ENCODE results near the gene RHCE. TPM values are rescaled to one million over a fixed set of nuclear protein-coding genes. Genes with fewer than 3 reads are reported as not detected.
"Not testable (repeated sequence)": the region's sequence is repeated elsewhere in the genome, so short reads cannot be mapped to it uniquely, and the experiment has no call there.

RHCE gene
- not detected for total RNA-seq
- under 1 TPM; 0.16 to 0.45 (median 0.31) TPM for polyA plus RNA-seq

DNA sequence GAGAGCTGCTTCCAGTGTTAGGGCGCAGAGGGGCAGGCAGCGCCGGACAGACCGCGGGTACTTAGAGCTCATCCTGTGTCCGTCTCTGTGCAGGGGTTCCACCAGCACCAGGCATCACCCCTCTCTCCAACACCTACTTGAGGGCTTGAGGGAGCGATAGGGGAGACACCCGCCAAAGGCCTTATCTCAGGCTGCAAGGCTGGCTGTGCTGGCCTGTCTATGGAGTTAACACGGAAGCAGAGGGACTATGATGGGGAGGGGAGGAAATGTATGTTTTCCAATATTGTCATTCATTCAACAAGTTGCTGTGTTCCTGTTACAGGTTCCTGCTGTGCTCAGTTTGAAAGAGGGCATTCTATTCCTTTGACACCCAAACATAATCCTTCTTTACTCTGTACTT, at the start of gene RHCE:
Gene RHCE (minus strand): TSS at position 111 of the 400 bp plus-strand sequence. CDS start 39 bp downstream, at position 72.
- not testable (repeated sequence) for H3K4me1 ChIP-seq (ENCODE audit: control insufficient read depth, insufficient read depth, low read length, poor library complexity, severe bottlenecking); H3K4me3 Mint-ChIP-seq; H3K4me3 ChIP-seq (ENCODE audit: low read depth, low read length); H3K4me1 Mint-ChIP-seq; H3K9me3 ChIP-seq (ENCODE audit: control insufficient read depth in 2 of 2, low read length in 2 of 2); H3K9me3 Mint-ChIP-seq; H3K27me3 Mint-ChIP-seq; H3K36me3 Mint-ChIP-seq; ATAC-seq (ENCODE audit: low read depth in 2 of 2); H3K36me3 ChIP-seq (ENCODE audit: control insufficient read depth, insufficient read depth, low read length); DNase-seq; H3K27ac ChIP-seq (ENCODE audit: insufficient read depth, low read length, poor library complexity, severe bottlenecking); H3K27ac Mint-ChIP-seq; H3K27me3 ChIP-seq (ENCODE audit: control insufficient read depth, insufficient read depth, low read length)

DNA sequence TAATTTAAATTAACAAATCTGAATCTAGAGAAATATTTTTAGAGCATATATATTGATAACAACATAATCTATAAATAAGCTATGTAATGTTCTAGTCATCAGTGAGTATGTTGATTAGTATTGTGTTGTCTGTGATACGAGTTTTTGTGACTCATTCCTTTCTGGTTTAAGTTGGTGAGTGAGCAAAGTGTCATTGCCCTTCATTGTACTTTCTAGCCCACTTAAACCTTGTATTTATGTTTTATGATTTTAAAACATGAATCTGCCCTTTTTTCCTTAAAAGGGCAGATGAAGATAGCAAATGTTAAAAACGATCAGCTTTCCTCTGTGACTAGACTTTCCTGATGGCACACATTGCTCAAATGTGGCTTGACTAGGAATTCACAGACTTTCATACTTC, 48.6 kb upstream of the RHCE start:
- peaks cover 31 to 49% (median 37%) of the 10 kb centered on the region in 4 donors for H3K4me1 Mint-ChIP-seq
- no peak for ATAC-seq (ENCODE audit: low read depth in 2 of 2)
- no peak overlapping the region for H3K27ac ChIP-seq (ENCODE audit: insufficient read depth, low read length, poor library complexity, severe bottlenecking)

DNA sequence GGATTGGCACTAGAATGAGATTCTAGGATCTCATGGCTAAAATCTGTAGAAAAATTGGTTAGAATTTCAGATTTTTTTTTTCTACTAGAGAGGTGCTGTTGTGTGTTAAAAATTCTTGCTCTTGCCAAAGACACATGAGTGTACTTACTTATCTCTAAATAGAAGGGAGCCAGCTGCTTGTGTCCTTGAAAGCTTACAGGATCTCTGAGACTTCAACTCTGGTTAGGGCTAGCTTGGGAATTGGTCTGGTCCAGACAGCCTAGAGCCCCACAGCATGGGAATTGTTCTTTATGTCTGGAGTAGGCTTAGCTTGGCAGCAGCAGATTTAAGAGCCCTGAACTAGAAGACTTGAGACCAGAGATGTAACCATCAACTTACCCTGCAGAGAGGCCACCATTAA, 47.4 kb upstream of the RHCE start:
- Histone ChIP-seq H3K4me1 (ENCODE audit: control insufficient read depth, insufficient read depth, low read length, poor library complexity, severe bottlenecking) (peaks cover under 1% of the 10 kb centered on the region), H3K36me3 (ENCODE audit: control insufficient read depth, insufficient read depth, low read length) (peaks cover 6% of the 10 kb centered on the region), H3K27ac (ENCODE audit: insufficient read depth, low read length, poor library complexity, severe bottlenecking) (no peak overlapping the region), H3K9me3 (ENCODE audit: control insufficient read depth in 2 of 2, low read length in 2 of 2) (no peaks in the 10 kb centered on the region), H3K27me3 (ENCODE audit: control insufficient read depth, insufficient read depth, low read length) (no peaks in the 10 kb centered on the region), H3K4me3 (ENCODE audit: low read depth, low read length) (no peak overlapping the region)
- Mint-ChIP-seq H3K4me1 (peaks cover 24 to 37% (median 28%) of the 10 kb centered on the region in 4 donors), H3K27ac (peak overlapping the region in 2 of 3 donors; percentile 38 to 74), H3K9me3 (no peaks in the 10 kb centered on the region), H3K36me3 (peaks cover 20% of the 10 kb centered on the region), H3K4me3 (no peak overlapping the region), H3K27me3 (no peaks in the 10 kb centered on the region)
- no peak for ATAC-seq (ENCODE audit: low read depth in 2 of 2)
- DNase-seq, result no peak

More for the DNA sequence above, 48.6 kb upstream of the RHCE start:
- Mint-ChIP-seq H3K4me3 (no peak overlapping the region), H3K27me3 (no peaks in the 10 kb centered on the region), H3K27ac (no peak overlapping the region), H3K36me3 (peaks cover 20% of the 10 kb centered on the region), H3K9me3 (no peaks in the 10 kb centered on the region)
- peak in 1 of 3 donors; percentile 9 for DNase-seq
- Histone ChIP-seq H3K36me3 (ENCODE audit: control insufficient read depth, insufficient read depth, low read length) (peaks cover 6% of the 10 kb centered on the region), H3K27me3 (ENCODE audit: control insufficient read depth, insufficient read depth, low read length) (no peaks in the 10 kb centered on the region), H3K4me1 (ENCODE audit: control insufficient read depth, insufficient read depth, low read length, poor library complexity, severe bottlenecking) (peaks cover 11% of the 10 kb centered on the region), H3K9me3 (ENCODE audit: control insufficient read depth in 2 of 2, low read length in 2 of 2) (no peaks in the 10 kb centered on the region), H3K4me3 (ENCODE audit: low read depth, low read length) (no peak overlapping the region)

DNA sequence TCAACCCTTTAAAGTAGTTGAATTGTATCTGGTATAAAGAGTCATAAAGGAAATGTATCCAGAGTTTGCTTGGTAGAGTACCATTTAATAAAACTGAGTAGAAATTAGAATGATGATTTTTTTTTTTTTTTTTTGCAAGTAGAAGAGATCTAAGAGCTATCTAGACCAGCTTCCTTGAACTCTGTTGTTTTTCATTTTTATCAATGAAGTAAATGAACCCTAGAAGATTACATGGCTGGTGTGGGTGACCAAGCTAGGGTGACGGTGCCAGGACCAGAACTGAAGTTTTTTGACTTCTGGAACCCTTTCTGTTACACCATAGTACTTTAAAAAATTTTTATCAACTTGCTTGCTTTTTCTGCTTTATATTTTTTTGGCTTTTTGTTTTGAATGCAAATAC, 47.0 kb upstream of the RHCE start:
- peaks cover 20% of the 10 kb centered on the region for H3K36me3 Mint-ChIP-seq
- H3K4me3 Mint-ChIP-seq, result no peak overlapping the region
- Histone ChIP-seq H3K27me3 (ENCODE audit: control insufficient read depth, insufficient read depth, low read length) (no peaks in the 10 kb centered on the region), H3K4me3 (ENCODE audit: low read depth, low read length) (no peak overlapping the region), H3K9me3 (ENCODE audit: control insufficient read depth in 2 of 2, low read length in 2 of 2) (no peaks in the 10 kb centered on the region), H3K27ac (ENCODE audit: insufficient read depth, low read length, poor library complexity, severe bottlenecking) (no peak overlapping the region), H3K36me3 (ENCODE audit: control insufficient read depth, insufficient read depth, low read length) (peaks cover 8% of the 10 kb centered on the region), H3K4me1 (ENCODE audit: control insufficient read depth, insufficient read depth, low read length, poor library complexity, severe bottlenecking) (no peaks in the 10 kb centered on the region)
- H3K4me1 Mint-ChIP-seq, result peaks cover 26 to 33% (median 27%) of the 10 kb centered on the region in 4 donors
- H3K27ac Mint-ChIP-seq, result peak overlapping the region in 2 of 3 donors; percentile 38 to 74
- DNase-seq (no peak), ATAC-seq (ENCODE audit: low read depth in 2 of 2) (no peak)
- H3K9me3 Mint-ChIP-seq, result no peaks in the 10 kb centered on the region
- H3K27me3 Mint-ChIP-seq, result no peaks in the 10 kb centered on the region

DNA sequence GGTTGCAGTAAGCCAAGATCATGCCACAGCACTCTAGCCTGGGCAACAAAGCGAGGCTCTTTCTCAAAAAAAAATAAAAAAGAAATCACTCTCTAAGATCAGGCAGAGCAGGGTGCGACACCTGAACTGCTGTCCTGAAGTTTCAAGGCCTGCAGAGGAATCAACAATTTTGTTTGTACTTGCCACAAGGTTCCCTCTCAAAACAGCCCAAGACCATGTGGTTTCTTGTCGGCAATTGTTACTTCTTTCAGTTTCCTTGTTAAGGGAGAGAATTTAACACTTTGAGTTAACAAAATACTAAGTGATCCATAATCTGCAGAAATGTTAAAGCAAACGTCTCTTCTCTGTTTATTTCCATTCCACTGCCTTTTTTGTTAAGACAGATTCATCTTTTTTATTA, 46.6 kb upstream of the RHCE start:
- Mint-ChIP-seq H3K27me3 (no peaks in the 10 kb centered on the region), H3K4me1 (peaks cover 23 to 29% (median 25%) of the 10 kb centered on the region in 4 donors), H3K9me3 (no peaks in the 10 kb centered on the region), H3K27ac (peak overlapping the region in 1 of 3 donors; percentile 74), H3K4me3 (no peak overlapping the region), H3K36me3 (peaks cover 24% of the 10 kb centered on the region)
- H3K27ac ChIP-seq (ENCODE audit: insufficient read depth, low read length, poor library complexity, severe bottlenecking), result no peak overlapping the region
- peak in 1 of 3 donors; percentile 41 for DNase-seq
- H3K27me3 ChIP-seq (ENCODE audit: control insufficient read depth, insufficient read depth, low read length), result no peaks in the 10 kb centered on the region
- peaks cover 11% of the 10 kb centered on the region for H3K36me3 ChIP-seq (ENCODE audit: control insufficient read depth, insufficient read depth, low read length)
- ATAC-seq (ENCODE audit: low read depth in 2 of 2), result no peak
- H3K4me1 ChIP-seq (ENCODE audit: control insufficient read depth, insufficient read depth, low read length, poor library complexity, severe bottlenecking), result no peaks in the 10 kb centered on the region
- H3K4me3 ChIP-seq (ENCODE audit: low read depth, low read length), result no peak overlapping the region
- H3K9me3 ChIP-seq (ENCODE audit: control insufficient read depth in 2 of 2, low read length in 2 of 2), result no peaks in the 10 kb centered on the region

DNA sequence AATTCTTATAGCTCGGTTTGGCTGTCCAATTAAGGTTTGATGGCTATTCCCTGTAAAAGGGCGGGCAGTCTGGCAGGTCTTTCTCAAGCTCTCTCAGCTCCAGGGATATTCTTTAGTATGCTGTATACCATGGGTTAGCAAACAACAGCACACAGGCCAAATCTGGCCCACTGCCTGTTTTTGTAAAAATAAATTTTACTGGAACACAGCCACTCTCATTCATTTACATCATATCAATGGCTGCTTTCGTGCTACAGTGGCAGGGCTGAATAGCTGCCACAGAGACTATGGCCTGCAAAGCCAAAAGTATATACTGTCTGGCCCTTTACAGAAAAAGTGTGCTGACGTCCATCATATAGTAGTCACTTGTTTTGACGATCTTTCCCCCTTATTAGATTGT, 42.1 kb upstream of the RHCE start:
- H3K4me3 Mint-ChIP-seq, result no peak overlapping the region
- ATAC-seq (ENCODE audit: low read depth in 2 of 2) (no peak), DNase-seq (no peak)
- no peak overlapping the region for H3K4me3 ChIP-seq (ENCODE audit: low read depth, low read length)
- no peaks in the 10 kb centered on the region for H3K9me3 Mint-ChIP-seq
- peaks cover 16 to 26% (median 20%) of the 10 kb centered on the region in 4 donors for H3K4me1 Mint-ChIP-seq
- H3K27ac ChIP-seq (ENCODE audit: insufficient read depth, low read length, poor library complexity, severe bottlenecking), result no peak overlapping the region
- no peaks in the 10 kb centered on the region for H3K27me3 Mint-ChIP-seq
- no peaks in the 10 kb centered on the region for H3K9me3 ChIP-seq (ENCODE audit: control insufficient read depth in 2 of 2, low read length in 2 of 2)
- peak overlapping the region in 2 of 3 donors; percentile 5 to 39 for H3K27ac Mint-ChIP-seq
- H3K36me3 Mint-ChIP-seq, result peaks cover 38% of the 10 kb centered on the region
- no peaks in the 10 kb centered on the region for H3K27me3 ChIP-seq (ENCODE audit: control insufficient read depth, insufficient read depth, low read length)
- no peaks in the 10 kb centered on the region for H3K4me1 ChIP-seq (ENCODE audit: control insufficient read depth, insufficient read depth, low read length, poor library complexity, severe bottlenecking)
- H3K36me3 ChIP-seq (ENCODE audit: control insufficient read depth, insufficient read depth, low read length), result peaks cover 39% of the 10 kb centered on the region

DNA sequence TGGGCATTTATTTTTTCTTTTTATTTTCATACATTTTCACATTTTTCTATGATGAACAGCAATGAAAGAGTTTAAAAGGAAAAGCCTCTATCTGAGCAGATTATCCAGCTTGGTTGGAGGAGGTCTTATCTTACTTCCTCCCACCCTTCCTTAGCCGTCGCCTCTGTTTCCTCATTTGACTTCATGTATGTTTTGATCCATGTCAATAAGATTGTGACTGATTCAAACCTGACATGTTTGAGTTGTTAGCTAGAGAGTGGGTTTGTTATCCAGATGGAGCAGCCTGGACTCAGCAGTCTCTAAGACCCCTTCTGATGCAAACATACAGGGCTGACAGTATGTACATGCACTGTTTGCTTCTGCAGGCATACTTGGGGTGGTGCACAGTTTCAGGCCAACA, 41.2 kb upstream of the RHCE start:
- H3K4me3 Mint-ChIP-seq, result no peak overlapping the region
- peaks cover 42% of the 10 kb centered on the region for H3K36me3 Mint-ChIP-seq
- no peaks in the 10 kb centered on the region for H3K9me3 Mint-ChIP-seq
- Histone ChIP-seq H3K4me3 (ENCODE audit: low read depth, low read length) (no peak overlapping the region), H3K4me1 (ENCODE audit: control insufficient read depth, insufficient read depth, low read length, poor library complexity, severe bottlenecking) (no peaks in the 10 kb centered on the region), H3K9me3 (ENCODE audit: control insufficient read depth in 2 of 2, low read length in 2 of 2) (no peaks in the 10 kb centered on the region), H3K27ac (ENCODE audit: insufficient read depth, low read length, poor library complexity, severe bottlenecking) (no peak overlapping the region), H3K27me3 (ENCODE audit: control insufficient read depth, insufficient read depth, low read length) (no peaks in the 10 kb centered on the region), H3K36me3 (ENCODE audit: control insufficient read depth, insufficient read depth, low read length) (peaks cover 47% of the 10 kb centered on the region)
- H3K4me1 Mint-ChIP-seq, result peaks cover 7 to 22% (median 14%) of the 10 kb centered on the region in 4 donors
- H3K27me3 Mint-ChIP-seq, result no peaks in the 10 kb centered on the region
- DNase-seq (no peak), ATAC-seq (ENCODE audit: low read depth in 2 of 2) (no peak)
- no peak overlapping the region for H3K27ac Mint-ChIP-seq

DNA sequence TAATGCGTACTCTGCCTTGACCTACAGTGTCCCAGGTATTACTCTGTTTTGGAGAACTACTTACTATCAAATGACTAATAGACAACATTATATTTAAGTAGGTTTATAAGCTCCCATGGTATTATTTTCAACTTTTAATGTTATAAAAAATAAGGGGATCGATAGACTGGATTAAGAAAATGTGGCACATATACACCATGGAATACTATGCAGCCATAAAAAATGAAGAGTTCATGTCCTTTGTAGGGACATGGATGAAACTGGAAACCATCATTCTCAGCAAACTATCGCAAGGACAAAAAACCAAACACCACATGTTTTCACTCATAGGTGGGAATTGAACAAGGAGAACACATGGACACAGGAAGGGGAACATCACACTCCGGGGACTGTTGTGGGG, 40.2 kb upstream of the RHCE start:
- H3K4me3 ChIP-seq (ENCODE audit: low read depth, low read length); DNase-seq; ATAC-seq (ENCODE audit: low read depth in 2 of 2); H3K9me3 Mint-ChIP-seq; H3K27ac Mint-ChIP-seq; H3K4me3 Mint-ChIP-seq; H3K27me3 ChIP-seq (ENCODE audit: control insufficient read depth, insufficient read depth, low read length); H3K4me1 ChIP-seq (ENCODE audit: control insufficient read depth, insufficient read depth, low read length, poor library complexity, severe bottlenecking); H3K9me3 ChIP-seq (ENCODE audit: control insufficient read depth in 2 of 2, low read length in 2 of 2); H3K27me3 Mint-ChIP-seq; H3K27ac ChIP-seq (ENCODE audit: insufficient read depth, low read length, poor library complexity, severe bottlenecking): not testable (repeated sequence)
- H3K4me1 Mint-ChIP-seq, result peaks cover under 1 to 21% (median 10%) of the 10 kb centered on the region in 4 donors
- peaks cover 45% of the 10 kb centered on the region for H3K36me3 Mint-ChIP-seq
- peaks cover 55% of the 10 kb centered on the region for H3K36me3 ChIP-seq (ENCODE audit: control insufficient read depth, insufficient read depth, low read length)

Measured in CD4-positive, CD25-positive, alpha-beta regulatory T cell (primary cell).